SKM-1 treated with dmso at 0.1 percent for 144 hours (cell line): ENCODE measurements around the gene VIM.

ENCODE experiments used
- DNase-seq: peaks from one replicate; lab custom pipeline; 2025; ENCODE audit not compliant: unreplicated experiment; lab: John Stamatoyannopoulos, UW

Gene VIM

GRCh38 chr10:17228091-17229015 lies at the start of gene VIM:
Gene VIM (plus strand): TSS chr10:17228241. CDS start chr10:17229423, 1,182 bp downstream.
- DNase-seq: peak; percentile 36

GRCh38 chr10:17179002-17179401 lies 49.0 kb upstream of the VIM start:
- no peak for DNase-seq

GRCh38 chr10:17181110-17181509 lies 46.9 kb upstream of the VIM start:
- DNase-seq: no peak

- DNase-seq: no peak
Measured at GRCh38 chr10:17181751-17182150, 46.3 kb upstream of the VIM start.

GRCh38 chr10:17183110-17183509 lies 44.9 kb upstream of the VIM start:
- no peak for DNase-seq

- DNase-seq: no peak
Measured at GRCh38 chr10:17185873-17186272, 42.2 kb upstream of the VIM start.

GRCh38 chr10:17188644-17189172 lies 39.3 kb upstream of the VIM start:
- DNase-seq: no peak

- DNase-seq: no peak
Measured at GRCh38 chr10:17190602-17191001, 37.4 kb upstream of the VIM start.

GRCh38 chr10:17195083-17195482 lies 33.0 kb upstream of the VIM start:
- no peak for DNase-seq

- no peak for DNase-seq
Measured at GRCh38 chr10:17196045-17196444, 32.0 kb upstream of the VIM start.

GRCh38 chr10:17196573-17196972 lies 31.5 kb upstream of the VIM start:
- DNase-seq: no peak

GRCh38 chr10:17199351-17199804 lies 28.7 kb upstream of the VIM start:
- no peak for DNase-seq

- DNase-seq: no peak
Measured at GRCh38 chr10:17200001-17200911, 27.8 kb upstream of the VIM start.

GRCh38 chr10:17200912-17201793 lies 26.9 kb upstream of the VIM start, which contains the start of gene TRDMT1:
Gene TRDMT1 (minus strand): TSS chr10:17201672. CDS start chr10:17201634, 38 bp downstream.
- peak; percentile 30 for DNase-seq

- DNase-seq: no peak
Measured at GRCh38 chr10:17201794-17202116, 26.3 kb upstream of the VIM start.

- no peak for DNase-seq
Measured at GRCh38 chr10:17202506-17202905, 25.5 kb upstream of the VIM start.

- DNase-seq: no peak
Measured at GRCh38 chr10:17202999-17203398, 25.0 kb upstream of the VIM start.

- no peak for DNase-seq
Measured at GRCh38 chr10:17203416-17203815, 24.6 kb upstream of the VIM start.

- DNase-seq: no peak
Measured at GRCh38 chr10:17206210-17206709, 21.8 kb upstream of the VIM start.

GRCh38 chr10:17208476-17208875 lies 19.6 kb upstream of the VIM start:
- no peak for DNase-seq
